Uterine smooth muscle cell (primary cell): ENCODE results near the gene MRPS11. TPM values are rescaled to one million over a fixed set of nuclear protein-coding genes. Genes with fewer than 3 reads are reported as not detected.

ENCODE experiments used
- total RNA-seq: library from RNA; depleted of rRNA; stranded (reverse); fragments of >200 nt; gene quantifications from 2 replicates; pipeline ENCODE4 v1.2.3, GENCODE V29; 2014

Gene MRPS11
- total RNA-seq = 31.5 and 37.3 TPM in 2 replicates

GRCh38 chr15:88467073-88467934 is at the start of gene MRPS11, which contains the start of gene MRPL46:
MRPS11 (plus strand) TSS chr15:88467708; CDS start chr15:88467718, 10 bp downstream.
MRPL46 (minus strand) TSS chr15:88467388; CDS start chr15:88467377, 11 bp downstream.

Other genes starting within 250 kb of the MRPS11 start
- under 0.01 TPM in 2 replicates for gene NTRK3, start 211.0 kb upstream of the MRPS11 start, total RNA-seq
- 16.9 and 18.7 TPM in 2 replicates for gene MRPL46, start 320 bp upstream of the MRPS11 start, total RNA-seq
- gene DET1, start 79.0 kb downstream of the MRPS11 start, total RNA-seq = 8.9 and 9.4 TPM in 2 replicates
- gene AEN, start 153.6 kb downstream of the MRPS11 start, total RNA-seq = 66.2 and 85.1 TPM in 2 replicates
- 1.7 and 4.2 TPM in 2 replicates for gene ISG20, start 171.3 kb downstream of the MRPS11 start, total RNA-seq